ENCODE data around the gene LIMS4. TPM values are rescaled to one million over a fixed set of nuclear protein-coding genes. Genes with fewer than 3 reads are reported as not detected.
A peak's percentile ranks its signal among the peaks of the same experiment; 100 is the strongest.
"Not testable (repeated sequence)": the region's sequence is repeated elsewhere in the genome, so short reads cannot be mapped to it uniquely, and the experiment has no call there.

The LIMS4 gene
- total RNA-seq, 2 donors from 2014 or later, result 0.41 to 0.62 TPM

- not testable (repeated sequence) for ATAC-seq
Measured at GRCh38 chr2:110457214-110457590, 15.4 kb downstream of the LIMS4 start.

GRCh38 chr2:110456291-110457213, 16.1 kb downstream of the LIMS4 start:
- not testable (repeated sequence) for H3K36me3 Mint-ChIP-seq; H3K27ac Mint-ChIP-seq; DNase-seq (ENCODE audit: low spot score in 2 of 2); H3K9me3 Mint-ChIP-seq; ATAC-seq

More at GRCh38 chr2:110457214-110457590, 15.4 kb downstream of the LIMS4 start:
- not testable (repeated sequence) for H3K27ac Mint-ChIP-seq; DNase-seq (ENCODE audit: low spot score in 2 of 2); H3K36me3 Mint-ChIP-seq; H3K9me3 Mint-ChIP-seq

GRCh38 chr2:110455080-110455670, 17.4 kb downstream of the LIMS4 start:
- H3K36me3 Mint-ChIP-seq; H3K9me3 Mint-ChIP-seq; H3K27ac Mint-ChIP-seq; DNase-seq (ENCODE audit: low spot score in 2 of 2): not testable (repeated sequence)
- ATAC-seq, result peak in 1 of 2 donors; percentile 13

- not testable (repeated sequence) for ATAC-seq, H3K36me3 Mint-ChIP-seq
Measured at GRCh38 chr2:110450951-110451350, 21.7 kb downstream of the LIMS4 start.

GRCh38 chr2:110449127-110449947, 23.3 kb downstream of the LIMS4 start:
- H3K27ac Mint-ChIP-seq; H3K9me3 Mint-ChIP-seq; DNase-seq (ENCODE audit: low spot score in 2 of 2); H3K36me3 Mint-ChIP-seq: not testable (repeated sequence)
- ATAC-seq, result peak in 1 of 2 donors; percentile 66

More at GRCh38 chr2:110450951-110451350, 21.7 kb downstream of the LIMS4 start:
- DNase-seq (ENCODE audit: low spot score in 2 of 2); H3K27ac Mint-ChIP-seq; H3K9me3 Mint-ChIP-seq: not testable (repeated sequence)

- not testable (repeated sequence) for DNase-seq (ENCODE audit: low spot score in 2 of 2); H3K36me3 Mint-ChIP-seq; ATAC-seq; H3K9me3 Mint-ChIP-seq; H3K27ac Mint-ChIP-seq
Measured at GRCh38 chr2:110446644-110447043, 26.0 kb downstream of the LIMS4 start.

- not testable (repeated sequence) for H3K9me3 Mint-ChIP-seq; ATAC-seq; H3K36me3 Mint-ChIP-seq; DNase-seq (ENCODE audit: low spot score in 2 of 2); H3K27ac Mint-ChIP-seq
Measured at GRCh38 chr2:110443305-110444005, 29.2 kb downstream of the LIMS4 start.

- not testable (repeated sequence) for ATAC-seq; H3K27ac Mint-ChIP-seq; H3K36me3 Mint-ChIP-seq; DNase-seq (ENCODE audit: low spot score in 2 of 2); H3K9me3 Mint-ChIP-seq
Measured at GRCh38 chr2:110441905-110442304, 30.7 kb downstream of the LIMS4 start.

- not testable (repeated sequence) for H3K9me3 Mint-ChIP-seq; H3K27ac Mint-ChIP-seq; ATAC-seq; H3K36me3 Mint-ChIP-seq; DNase-seq (ENCODE audit: low spot score in 2 of 2)
Measured at GRCh38 chr2:110434565-110434964, 38.1 kb downstream of the LIMS4 start.

GRCh38 chr2:110425725-110426124, 46.9 kb downstream of the LIMS4 start:
- not testable (repeated sequence) for H3K27ac Mint-ChIP-seq; H3K9me3 Mint-ChIP-seq; DNase-seq (ENCODE audit: low spot score in 2 of 2); H3K36me3 Mint-ChIP-seq; ATAC-seq

- H3K27ac Mint-ChIP-seq; H3K9me3 Mint-ChIP-seq; DNase-seq (ENCODE audit: low spot score in 2 of 2); ATAC-seq; H3K36me3 Mint-ChIP-seq: not testable (repeated sequence)
Measured at GRCh38 chr2:110424421-110424820, 48.2 kb downstream of the LIMS4 start.

GRCh38 chr2:110423574-110423962, 49.0 kb downstream of the LIMS4 start:
- not testable (repeated sequence) for H3K9me3 Mint-ChIP-seq; DNase-seq (ENCODE audit: low spot score in 2 of 2); H3K36me3 Mint-ChIP-seq; H3K27ac Mint-ChIP-seq
- ATAC-seq, result peak; percentile 56 to 58

GRCh38 chr2:110422852-110423573, 49.6 kb downstream of the LIMS4 start:
- not testable (repeated sequence) for H3K9me3 Mint-ChIP-seq; DNase-seq (ENCODE audit: low spot score in 2 of 2); H3K27ac Mint-ChIP-seq; H3K36me3 Mint-ChIP-seq
- peak; percentile 31 to 55 for ATAC-seq

- not testable (repeated sequence) for ATAC-seq; H3K36me3 Mint-ChIP-seq; H3K27ac Mint-ChIP-seq; DNase-seq (ENCODE audit: low spot score in 2 of 2); H3K9me3 Mint-ChIP-seq
Measured at GRCh38 chr2:110420641-110421354, 51.8 kb downstream of the LIMS4 start.

- not testable (repeated sequence) for H3K27ac Mint-ChIP-seq; DNase-seq (ENCODE audit: low spot score in 2 of 2); H3K9me3 Mint-ChIP-seq; H3K36me3 Mint-ChIP-seq; ATAC-seq
Measured at GRCh38 chr2:110407142-110407541, 65.5 kb downstream of the LIMS4 start.
